ENCODE measurements around the gene TBX15.

Gene TBX15

GRCh38 chr1:119007670-119008482, 19.7 kb upstream of the TBX15 start:
- Histone ChIP-seq H4K91ac (ENCODE audit: low read length) (no peak overlapping the region), H3K4me2 (ENCODE audit: low read length, poor library complexity, severe bottlenecking) (peak overlapping the region; percentile 84), H3K27ac (ENCODE audit: low read length, poor library complexity, severe bottlenecking) (peak overlapping the region; percentile 58), H3K27me3 (ENCODE audit: control insufficient read depth in 1 of 2, insufficient read depth in 1 of 2, low read length in 2 of 2) (peaks cover 20 to 43% of the 10 kb centered on the region in 2 experiments), H2AFZ (ENCODE audit: low read depth, low read length) (no peak overlapping the region), H4K8ac (ENCODE audit: low read length) (no peak overlapping the region), H3K4ac (ENCODE audit: low read depth in 1 of 2, low read length in 2 of 2) (no peak overlapping the region), H3K9me3 (ENCODE audit: control insufficient read depth, low read length) (peaks cover 6% of the 10 kb centered on the region), H3K18ac (ENCODE audit: low read depth in 1 of 2, low read length in 2 of 2) (no peak overlapping the region), H2BK120ac (ENCODE audit: low read depth, low read length) (no peak overlapping the region), H2BK15ac (ENCODE audit: low read depth, poor library complexity, severe bottlenecking) (no peak overlapping the region), H2BK5ac (ENCODE audit: low read depth, low read length, poor library complexity, severe bottlenecking) (peak overlapping the region; percentile 63), H3K14ac (ENCODE audit: low read length in 2 of 2) (no peak overlapping the region), H2BK12ac (ENCODE audit: low read length in 2 of 2) (no peak overlapping the region), H3K36me3 (ENCODE audit: control insufficient read depth in 1 of 2, insufficient read depth in 2 of 2, low read depth in 1 of 2, low read length in 2 of 2) (peaks cover 0 to 5% of the 10 kb centered on the region in 2 experiments), H2AK5ac (ENCODE audit: low read length, severe bottlenecking) (peak overlapping the region; percentile 39), H3K4me1 (ENCODE audit: control insufficient read depth, insufficient read depth, low read depth, low read length) (peaks cover 18% of the 10 kb centered on the region), H3K4me3 (ENCODE audit: insufficient read depth in 1 of 2, low read depth in 1 of 2, low read length in 2 of 2) (peak overlapping the region; percentile 43 to 72), H3K79me1 (replicated peaks; ENCODE audit: low read length, poor library complexity, severe bottlenecking) (peaks cover 1% of the 10 kb centered on the region), H3K9ac (ENCODE audit: low read length) (peak overlapping the region; percentile 82), H3K23ac (ENCODE audit: low read length in 2 of 2) (no peak overlapping the region)
- peak; percentile 13 for DNase-seq
- WGBS = 5% methylated on average over 55 of the region's 61 CpGs

GRCh38 chr1:119007339-119007669, 19.2 kb upstream of the TBX15 start:
- Histone ChIP-seq H2BK120ac (ENCODE audit: low read depth, low read length) (no peak overlapping the region), H3K4ac (ENCODE audit: low read depth in 1 of 2, low read length in 2 of 2) (no peak overlapping the region), H3K9ac (ENCODE audit: low read length) (no peak overlapping the region), H3K27ac (ENCODE audit: low read length, poor library complexity, severe bottlenecking) (no peak overlapping the region), H3K27me3 (ENCODE audit: control insufficient read depth in 1 of 2, insufficient read depth in 1 of 2, low read length in 2 of 2) (peaks cover 20 to 49% of the 10 kb centered on the region in 2 experiments), H2BK5ac (ENCODE audit: low read depth, low read length, poor library complexity, severe bottlenecking) (no peak overlapping the region), H2BK15ac (ENCODE audit: low read depth, poor library complexity, severe bottlenecking) (no peak overlapping the region), H3K23ac (ENCODE audit: low read length in 2 of 2) (no peak overlapping the region), H2AFZ (ENCODE audit: low read depth, low read length) (no peak overlapping the region), H2AK5ac (ENCODE audit: low read length, severe bottlenecking) (peak overlapping the region; percentile 39), H3K36me3 (ENCODE audit: control insufficient read depth in 1 of 2, insufficient read depth in 2 of 2, low read depth in 1 of 2, low read length in 2 of 2) (peaks cover 0 to 5% of the 10 kb centered on the region in 2 experiments), H3K4me1 (ENCODE audit: control insufficient read depth, insufficient read depth, low read depth, low read length) (peaks cover 19% of the 10 kb centered on the region), H3K18ac (ENCODE audit: low read depth in 1 of 2, low read length in 2 of 2) (no peak overlapping the region), H3K14ac (ENCODE audit: low read length in 2 of 2) (no peak overlapping the region), H4K91ac (ENCODE audit: low read length) (no peak overlapping the region), H3K9me3 (ENCODE audit: control insufficient read depth, low read length) (peaks cover 6% of the 10 kb centered on the region), H3K79me1 (replicated peaks; ENCODE audit: low read length, poor library complexity, severe bottlenecking) (peaks cover 1% of the 10 kb centered on the region), H2BK12ac (ENCODE audit: low read length in 2 of 2) (no peak overlapping the region), H3K4me2 (ENCODE audit: low read length, poor library complexity, severe bottlenecking) (no peak overlapping the region), H3K4me3 (ENCODE audit: insufficient read depth in 1 of 2, low read depth in 1 of 2, low read length in 2 of 2) (no peak overlapping the region), H4K8ac (ENCODE audit: low read length) (no peak overlapping the region)
- DNase-seq = no peak
- WGBS = 5% methylated on average over 19 of the region's 22 CpGs

- no peak overlapping the region for H2BK120ac ChIP-seq (ENCODE audit: low read depth, low read length)
- peaks cover 1% of the 10 kb centered on the region for H3K79me1 ChIP-seq (replicated peaks; ENCODE audit: low read length, poor library complexity, severe bottlenecking)
- H3K9me3 ChIP-seq (ENCODE audit: control insufficient read depth, low read length) = peaks cover 6% of the 10 kb centered on the region
- no peak overlapping the region for H2AFZ ChIP-seq (ENCODE audit: low read depth, low read length)
- H3K4ac ChIP-seq (ENCODE audit: low read depth in 1 of 2, low read length in 2 of 2) = no peak overlapping the region
- no peak overlapping the region for H3K9ac ChIP-seq (ENCODE audit: low read length)
- no peak for DNase-seq
- peak overlapping the region; percentile 47 to 57 for H3K4me3 ChIP-seq (ENCODE audit: insufficient read depth in 1 of 2, low read depth in 1 of 2, low read length in 2 of 2)
- peak overlapping the region in 1 of 2 experiments; percentile 79 for H3K23ac ChIP-seq (ENCODE audit: low read length in 2 of 2)
- no peak overlapping the region for H4K8ac ChIP-seq (ENCODE audit: low read length)
- no peak overlapping the region for H3K18ac ChIP-seq (ENCODE audit: low read depth in 1 of 2, low read length in 2 of 2)
- H4K91ac ChIP-seq (ENCODE audit: low read length) = no peak overlapping the region
- H2AK5ac ChIP-seq (ENCODE audit: low read length, severe bottlenecking) = no peak overlapping the region
- H3K4me2 ChIP-seq (ENCODE audit: low read length, poor library complexity, severe bottlenecking) = peak overlapping the region; percentile 63
- H3K27me3 ChIP-seq (ENCODE audit: control insufficient read depth in 1 of 2, insufficient read depth in 1 of 2, low read length in 2 of 2) = peaks cover 20 to 50% of the 10 kb centered on the region in 2 experiments
- WGBS = 7% methylated on average over 77 of the region's 81 CpGs
- H3K27ac ChIP-seq (ENCODE audit: low read length, poor library complexity, severe bottlenecking) = no peak overlapping the region
- H2BK5ac ChIP-seq (ENCODE audit: low read depth, low read length, poor library complexity, severe bottlenecking) = no peak overlapping the region
- peaks cover 0 to 5% of the 10 kb centered on the region in 2 experiments for H3K36me3 ChIP-seq (ENCODE audit: control insufficient read depth in 1 of 2, insufficient read depth in 2 of 2, low read depth in 1 of 2, low read length in 2 of 2)
- no peak overlapping the region for H2BK12ac ChIP-seq (ENCODE audit: low read length in 2 of 2)
- no peak overlapping the region for H3K14ac ChIP-seq (ENCODE audit: low read length in 2 of 2)
- H2BK15ac ChIP-seq (ENCODE audit: low read depth, poor library complexity, severe bottlenecking) = no peak overlapping the region
- peaks cover 26% of the 10 kb centered on the region for H3K4me1 ChIP-seq (ENCODE audit: control insufficient read depth, insufficient read depth, low read depth, low read length)
Observed at GRCh38 chr1:119006406-119007279, 18.5 kb upstream of the TBX15 start.
